T-helper 2 cell treated with Interferon-gamma antibody and Interleukin-4, amounts not matched to agents 100 ng/mL and 5 ng/mL, for 36 hours (primary cell): ENCODE measurements around the gene DENND1B. TPM values are rescaled to one million over a fixed set of nuclear protein-coding genes. Genes with fewer than 3 reads are reported as not detected.

ENCODE experiments used
- intact Hi-C: fragments of 100-400 bp; cut with micrococcal nuclease; formaldehyde crosslinking; loops from one replicate; pipeline ENCODE4 v1.15.1; 2023
- total RNA-seq: library from RNA; stranded (reverse); gene quantifications from 2 replicates; pipeline ENCODE4 v1.2.3, GENCODE V29; 2022

Gene DENND1B
- total RNA-seq, 1 donor from 2014 or later: 55.9 TPM

- intact Hi-C loops: no loop called here
Measured at GRCh38 chr1:197480446-197480845, 294.8 kb downstream of the DENND1B start.

- intact Hi-C loops: no loop called here
Measured at GRCh38 chr1:197472141-197472540, 303.1 kb downstream of the DENND1B start.

- intact Hi-C loops: no loop called here
Measured at GRCh38 chr1:197471248-197471985, 303.9 kb downstream of the DENND1B start.

- intact Hi-C loops: no loop called here
Measured at GRCh38 chr1:197470330-197470729, 304.9 kb downstream of the DENND1B start.

- intact Hi-C loops: no loop called here
Measured at GRCh38 chr1:197469620-197470210, 305.6 kb downstream of the DENND1B start.

GRCh38 chr1:197468543-197469175 lies 306.6 kb downstream of the DENND1B start:
- intact Hi-C loops: no loop called here

GRCh38 chr1:197467881-197468280 lies 307.4 kb downstream of the DENND1B start:
- intact Hi-C loops: no loop called here

- intact Hi-C loops: no loop called here
Measured at GRCh38 chr1:197466813-197467212, 308.5 kb downstream of the DENND1B start.

- intact Hi-C loops: no loop called here
Measured at GRCh38 chr1:197465528-197466327, 309.6 kb downstream of the DENND1B start.

GRCh38 chr1:197464044-197464443 lies 311.2 kb downstream of the DENND1B start:
- intact Hi-C loops: no loop called here

- intact Hi-C loops: no loop called here
Measured at GRCh38 chr1:197463142-197463541, 312.1 kb downstream of the DENND1B start.

GRCh38 chr1:197462539-197462938 lies 312.7 kb downstream of the DENND1B start:
- intact Hi-C loops: no loop called here

Other genes starting within 250 kb of the DENND1B start
- gene C1orf53, start 127.2 kb upstream of the DENND1B start, total RNA-seq: 1.3 and 1.8 TPM in 2 replicates
- 0.07 and 0.09 TPM in 2 replicates for gene LHX9, start 141.9 kb upstream of the DENND1B start, total RNA-seq